ENCODE data around the gene PLB1.

The PLB1 gene

GRCh38 chr2:28495551-28496250, at the start of gene PLB1:
Gene PLB1, plus strand, starts transcription at chr2:28496060. Its CDS starts 55 bp downstream, at chr2:28496115.
- ATAC-seq, result no peak
- no peaks in the 10 kb centered on the region for H3K36me3 Mint-ChIP-seq

GRCh38 chr2:28446531-28446930, 49.3 kb upstream of the PLB1 start:
- Mint-ChIP-seq H3K36me3 (peaks cover 11% of the 10 kb centered on the region), H3K27ac (peak overlapping the region; percentile 84), H3K9me3 (no peaks in the 10 kb centered on the region), H3K4me3 (peak overlapping the region; percentile 47), H3K4me1 (peaks cover 70% of the 10 kb centered on the region)
- DNase-seq (ENCODE audit: low spot score in 2 of 2) (no peak), ATAC-seq (no peak)

More at GRCh38 chr2:28495551-28496250, at the start of gene PLB1:
- Mint-ChIP-seq H3K9me3 (no peaks in the 10 kb centered on the region), H3K27ac (peak within 1 kb of the TSS; percentile 58), H3K4me1 (no peaks in the 10 kb centered on the region), H3K4me3 (no peak within 1 kb of the TSS)
- DNase-seq (ENCODE audit: low spot score in 2 of 2), result no peak

- H3K4me3 Mint-ChIP-seq, result no peak overlapping the region
- H3K27ac Mint-ChIP-seq, result peak overlapping the region; percentile 84
- H3K4me1 Mint-ChIP-seq, result peaks cover 70% of the 10 kb centered on the region
- ATAC-seq (no peak), DNase-seq (ENCODE audit: low spot score in 2 of 2) (no peak)
- H3K36me3 Mint-ChIP-seq, result peaks cover 11% of the 10 kb centered on the region
- H3K9me3 Mint-ChIP-seq, result no peaks in the 10 kb centered on the region
Measured at GRCh38 chr2:28447086-28447485, 48.8 kb upstream of the PLB1 start.

- ATAC-seq (no peak), DNase-seq (ENCODE audit: low spot score in 2 of 2) (no peak)
- H3K27ac Mint-ChIP-seq, result peak overlapping the region; percentile 99
- peak overlapping the region; percentile 84 for H3K4me3 Mint-ChIP-seq
- H3K9me3 Mint-ChIP-seq, result no peaks in the 10 kb centered on the region
- peaks cover 74% of the 10 kb centered on the region for H3K4me1 Mint-ChIP-seq
- H3K36me3 Mint-ChIP-seq, result peaks cover 11% of the 10 kb centered on the region
Measured at GRCh38 chr2:28447943-28448792, 47.7 kb upstream of the PLB1 start.

- no peaks in the 10 kb centered on the region for H3K9me3 Mint-ChIP-seq
- H3K27ac Mint-ChIP-seq, result peak overlapping the region; percentile 99
- H3K4me3 Mint-ChIP-seq, result peak overlapping the region; percentile 84
- no peak for DNase-seq (ENCODE audit: low spot score in 2 of 2)
- peaks cover 11% of the 10 kb centered on the region for H3K36me3 Mint-ChIP-seq
- H3K4me1 Mint-ChIP-seq, result peaks cover 79% of the 10 kb centered on the region
- ATAC-seq, result no peak
Measured at GRCh38 chr2:28448793-28449100, 47.1 kb upstream of the PLB1 start.

GRCh38 chr2:28449126-28449487, 46.8 kb upstream of the PLB1 start:
- peaks cover 79% of the 10 kb centered on the region for H3K4me1 Mint-ChIP-seq
- no peak for ATAC-seq
- peaks cover 11% of the 10 kb centered on the region for H3K36me3 Mint-ChIP-seq
- DNase-seq (ENCODE audit: low spot score in 2 of 2), result no peak
- peak overlapping the region; percentile 99 for H3K27ac Mint-ChIP-seq
- peak overlapping the region; percentile 84 for H3K4me3 Mint-ChIP-seq
- H3K9me3 Mint-ChIP-seq, result no peaks in the 10 kb centered on the region

- ATAC-seq (peak; percentile 84), DNase-seq (ENCODE audit: low spot score in 2 of 2) (peak; percentile 63 to 90)
- Mint-ChIP-seq H3K4me3 (peak overlapping the region; percentile 84), H3K4me1 (peaks cover 79% of the 10 kb centered on the region), H3K36me3 (peaks cover 11% of the 10 kb centered on the region), H3K27ac (peak overlapping the region; percentile 99), H3K9me3 (no peaks in the 10 kb centered on the region)
Measured at GRCh38 chr2:28449488-28450395, 46.1 kb upstream of the PLB1 start.

- Mint-ChIP-seq H3K9me3 (no peaks in the 10 kb centered on the region), H3K36me3 (peaks cover 11% of the 10 kb centered on the region), H3K4me1 (peaks cover 72% of the 10 kb centered on the region), H3K4me3 (peak overlapping the region; percentile 84), H3K27ac (peak overlapping the region; percentile 99)
- DNase-seq (ENCODE audit: low spot score in 2 of 2) (no peak), ATAC-seq (no peak)
Measured at GRCh38 chr2:28450901-28451565, 44.8 kb upstream of the PLB1 start.

GRCh38 chr2:28451793-28452533, 43.9 kb upstream of the PLB1 start:
- Mint-ChIP-seq H3K27ac (peak overlapping the region; percentile 99), H3K4me1 (peaks cover 65% of the 10 kb centered on the region), H3K36me3 (peaks cover 11% of the 10 kb centered on the region), H3K9me3 (no peaks in the 10 kb centered on the region), H3K4me3 (no peak overlapping the region)
- no peak for DNase-seq (ENCODE audit: low spot score in 2 of 2)
- no peak for ATAC-seq

GRCh38 chr2:28452534-28453081, 43.3 kb upstream of the PLB1 start:
- peak; percentile 89 to 93 for DNase-seq (ENCODE audit: low spot score in 2 of 2)

GRCh38 chr2:28453396-28453795, 42.5 kb upstream of the PLB1 start:
- H3K27ac Mint-ChIP-seq, result no peak overlapping the region
- no peak for ATAC-seq
- H3K4me3 Mint-ChIP-seq, result no peak overlapping the region
- no peaks in the 10 kb centered on the region for H3K9me3 Mint-ChIP-seq
- H3K4me1 Mint-ChIP-seq, result peaks cover 51% of the 10 kb centered on the region
- no peak for DNase-seq (ENCODE audit: low spot score in 2 of 2)
- peaks cover 11% of the 10 kb centered on the region for H3K36me3 Mint-ChIP-seq

More at GRCh38 chr2:28452534-28453081, 43.3 kb upstream of the PLB1 start:
- H3K9me3 Mint-ChIP-seq, result no peaks in the 10 kb centered on the region
- peaks cover 11% of the 10 kb centered on the region for H3K36me3 Mint-ChIP-seq
- peaks cover 58% of the 10 kb centered on the region for H3K4me1 Mint-ChIP-seq
- ATAC-seq, result peak; percentile 75
- H3K27ac Mint-ChIP-seq, result no peak overlapping the region
- no peak overlapping the region for H3K4me3 Mint-ChIP-seq

- H3K4me1 Mint-ChIP-seq, result peaks cover 42% of the 10 kb centered on the region
- DNase-seq (ENCODE audit: low spot score in 2 of 2) (no peak), ATAC-seq (no peak)
- peak overlapping the region; percentile 40 for H3K27ac Mint-ChIP-seq
- no peaks in the 10 kb centered on the region for H3K9me3 Mint-ChIP-seq
- peaks cover 9% of the 10 kb centered on the region for H3K36me3 Mint-ChIP-seq
- H3K4me3 Mint-ChIP-seq, result no peak overlapping the region
Measured at GRCh38 chr2:28454016-28454930, 41.6 kb upstream of the PLB1 start.

- Mint-ChIP-seq H3K27ac (no peak overlapping the region), H3K36me3 (no peaks in the 10 kb centered on the region), H3K9me3 (peaks cover under 1% of the 10 kb centered on the region), H3K4me1 (peaks cover 18% of the 10 kb centered on the region), H3K4me3 (no peak overlapping the region)
- DNase-seq (ENCODE audit: low spot score in 2 of 2) (no peak), ATAC-seq (no peak)
Measured at GRCh38 chr2:28457237-28457636, 38.6 kb upstream of the PLB1 start.

All from stimulated activated effector memory CD8-positive, alpha-beta T cell treated with anti-CD3 and anti-CD28 coated beads, Interleukin-12 subunit alpha, Interleukin-12 subunit beta, amount 100 ng/mL, for 72 hours (primary cell).